ENCODE measurements around the gene RANGRF.

The RANGRF gene

DNA sequence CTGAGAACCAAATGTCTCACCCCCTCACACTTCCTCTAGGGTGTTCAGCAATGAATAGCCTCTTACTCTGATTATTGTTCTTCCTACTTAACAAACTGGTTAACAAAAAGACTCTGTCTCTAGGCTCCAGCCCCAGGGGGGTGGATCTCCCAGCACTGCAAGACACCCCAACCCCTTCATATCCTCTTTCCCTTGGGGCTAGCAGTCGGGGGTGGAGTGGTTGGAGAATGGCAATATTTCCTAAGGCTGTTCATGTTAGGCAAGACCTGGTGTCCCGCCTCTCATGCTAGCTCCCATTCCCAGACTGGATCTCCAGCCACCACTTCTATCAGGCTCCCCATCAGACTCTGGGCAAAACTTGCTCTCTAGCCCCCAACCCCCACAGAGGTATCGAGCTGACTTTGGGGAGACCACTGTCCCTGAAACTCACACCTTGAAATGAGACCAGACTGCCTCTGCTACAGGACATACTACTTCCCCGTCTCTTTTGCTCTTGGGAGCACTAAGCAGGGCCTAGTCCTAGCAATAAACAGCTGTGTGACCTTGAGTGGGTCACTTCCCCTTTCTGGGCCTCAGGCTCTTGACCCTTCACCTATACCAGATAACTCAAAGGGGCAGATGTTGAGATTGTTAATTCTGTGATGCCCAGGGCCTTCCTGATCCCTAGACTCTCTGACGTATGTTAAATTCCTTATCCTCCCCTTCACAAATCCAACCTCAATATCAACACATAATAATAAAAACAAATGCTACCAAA lies 4.3 kb downstream of the RANGRF start:
- TF ChIP-seq, protein P1, sequence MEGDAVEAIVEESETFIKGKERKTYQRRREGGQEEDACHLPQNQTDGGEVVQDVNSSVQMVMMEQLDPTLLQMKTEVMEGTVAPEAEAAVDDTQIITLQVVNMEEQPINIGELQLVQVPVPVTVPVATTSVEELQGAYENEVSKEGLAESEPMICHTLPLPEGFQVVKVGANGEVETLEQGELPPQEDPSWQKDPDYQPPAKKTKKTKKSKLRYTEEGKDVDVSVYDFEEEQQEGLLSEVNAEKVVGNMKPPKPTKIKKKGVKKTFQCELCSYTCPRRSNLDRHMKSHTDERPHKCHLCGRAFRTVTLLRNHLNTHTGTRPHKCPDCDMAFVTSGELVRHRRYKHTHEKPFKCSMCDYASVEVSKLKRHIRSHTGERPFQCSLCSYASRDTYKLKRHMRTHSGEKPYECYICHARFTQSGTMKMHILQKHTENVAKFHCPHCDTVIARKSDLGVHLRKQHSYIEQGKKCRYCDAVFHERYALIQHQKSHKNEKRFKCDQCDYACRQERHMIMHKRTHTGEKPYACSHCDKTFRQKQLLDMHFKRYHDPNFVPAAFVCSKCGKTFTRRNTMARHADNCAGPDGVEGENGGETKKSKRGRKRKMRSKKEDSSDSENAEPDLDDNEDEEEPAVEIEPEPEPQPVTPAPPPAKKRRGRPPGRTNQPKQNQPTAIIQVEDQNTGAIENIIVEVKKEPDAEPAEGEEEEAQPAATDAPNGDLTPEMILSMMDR (IDR thresholded peaks at IDR 0.05), result no peak

DNA sequence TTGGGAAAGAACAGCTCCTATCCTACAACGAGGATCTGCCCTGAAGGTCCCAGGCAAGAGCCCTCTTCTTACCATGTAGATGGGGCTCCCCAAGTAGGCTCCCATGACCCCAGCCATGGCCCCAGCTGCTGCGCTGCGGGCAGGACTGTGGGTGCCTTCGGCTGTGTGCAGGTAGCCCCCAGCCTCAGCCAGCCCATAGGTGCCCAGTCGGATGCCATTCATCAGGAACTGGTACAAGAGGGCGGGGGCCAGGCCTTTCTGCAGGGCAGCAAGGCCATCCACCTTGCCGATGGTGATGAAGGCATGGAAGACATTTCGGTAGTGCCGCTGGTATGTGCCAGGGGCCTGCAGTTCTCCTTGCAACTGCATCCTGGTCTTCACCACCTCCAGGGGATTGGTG lies 5.9 kb downstream of the RANGRF start:
- TF ChIP-seq, protein P1 (IDR thresholded peaks at IDR 0.05), result no peak

DNA sequence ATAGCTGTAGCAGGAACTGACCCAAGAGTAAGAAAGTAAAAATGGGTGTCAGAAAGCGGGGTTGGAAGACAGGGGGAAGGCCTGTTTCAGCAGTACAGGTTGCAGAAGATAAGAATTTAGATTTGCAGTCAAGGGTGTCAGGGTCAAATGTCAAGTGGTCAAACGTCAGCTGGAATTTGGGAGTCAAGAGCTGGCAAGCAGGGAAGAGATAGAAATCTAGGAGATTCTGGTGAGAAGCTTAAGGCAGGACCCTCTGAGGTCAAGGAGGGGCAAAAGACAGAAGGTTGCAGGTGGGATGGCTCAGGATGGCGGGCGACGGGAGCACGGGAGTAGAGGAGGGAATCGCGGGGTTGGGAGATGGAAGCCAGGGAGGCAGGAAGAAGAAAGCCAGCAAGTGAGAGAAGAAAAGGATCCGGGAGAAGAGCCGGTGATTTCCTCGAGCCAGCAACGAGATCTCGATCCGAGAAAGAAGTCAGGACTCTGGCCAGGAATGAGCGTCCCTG lies 6.4 kb downstream of the RANGRF start:
- TF ChIP-seq, protein P1 (IDR thresholded peaks at IDR 0.05), result no peak

DNA sequence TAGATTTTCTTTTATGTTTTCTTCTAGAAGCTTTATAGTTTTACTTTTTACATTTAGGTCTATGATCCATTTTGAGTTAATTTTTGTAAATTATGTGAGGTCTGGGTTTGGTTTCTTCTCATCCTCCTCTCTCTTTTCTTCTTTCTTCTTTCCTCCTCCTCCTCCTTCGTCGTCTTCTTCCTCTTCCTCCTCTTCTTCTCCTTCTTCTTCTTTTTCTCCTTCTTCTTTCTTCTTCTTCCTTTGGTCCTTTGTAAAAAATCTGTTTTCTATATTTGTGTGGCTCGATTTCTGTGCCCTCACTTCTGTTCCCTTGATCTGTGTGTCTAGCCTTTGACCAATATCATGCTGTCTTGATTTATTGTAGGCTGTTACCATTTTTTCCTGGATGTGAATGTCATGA lies 11.8 kb downstream of the RANGRF start:
- TF ChIP-seq, protein P1 (IDR thresholded peaks at IDR 0.05), result no peak

DNA sequence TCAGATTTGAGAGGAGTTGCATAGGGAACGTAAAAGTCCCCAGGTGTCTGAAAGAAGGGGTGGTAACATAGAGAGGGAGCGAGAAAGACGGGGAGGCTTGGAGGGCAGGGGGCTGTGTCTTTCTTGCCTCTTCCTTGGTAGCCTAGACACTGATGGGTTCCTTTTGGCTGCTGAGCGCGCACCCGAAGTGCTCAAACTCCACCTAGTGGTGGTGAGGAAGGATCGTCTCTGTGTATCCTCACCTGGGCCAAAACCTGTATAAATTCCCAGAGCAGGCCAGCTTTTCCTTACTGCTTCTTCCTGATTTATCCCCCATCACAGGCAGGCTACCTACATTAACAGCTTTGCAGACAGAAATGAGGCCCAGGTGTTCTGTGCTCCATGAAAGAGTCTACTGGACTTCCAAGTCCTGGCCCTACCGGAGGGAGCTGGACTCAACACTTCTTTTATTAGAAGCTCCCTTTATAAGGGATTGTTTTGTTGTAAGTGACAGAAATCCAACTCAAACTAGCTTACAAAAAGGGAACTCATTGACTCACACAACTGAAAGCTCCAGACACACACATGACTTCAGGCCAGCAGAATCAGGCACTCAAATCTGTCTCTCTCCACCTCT lies 12.3 kb downstream of the RANGRF start:
- TF ChIP-seq, protein P1 (IDR thresholded peaks at IDR 0.05), result peak; percentile 80

DNA sequence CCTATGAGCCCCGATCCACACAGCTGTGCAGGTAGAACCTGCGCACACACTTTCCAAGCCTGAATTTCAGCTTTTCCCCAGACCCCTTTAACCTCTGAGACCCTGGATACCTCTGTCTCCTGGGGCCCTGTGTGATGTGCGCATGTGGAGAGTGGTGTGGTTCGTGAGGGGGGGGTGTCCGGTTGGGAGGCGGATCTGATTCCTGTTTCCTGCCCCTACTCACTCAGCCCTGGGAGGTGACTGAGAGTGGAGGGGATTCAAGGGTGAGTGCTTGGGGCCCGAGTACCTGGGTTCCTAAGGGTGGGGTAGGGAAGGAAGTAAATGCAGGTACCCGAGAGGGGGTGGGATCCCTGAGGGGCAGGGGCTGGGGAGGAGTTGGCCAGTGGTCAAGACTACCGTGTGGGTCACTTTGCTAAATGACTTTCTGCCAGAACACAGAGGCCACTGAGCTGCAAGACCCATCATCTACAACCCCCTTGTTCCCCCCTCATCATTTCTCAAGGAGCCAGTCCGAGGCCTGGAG lies 22.2 kb downstream of the RANGRF start:
- TF ChIP-seq, protein P1 (IDR thresholded peaks at IDR 0.05), result no peak

DNA sequence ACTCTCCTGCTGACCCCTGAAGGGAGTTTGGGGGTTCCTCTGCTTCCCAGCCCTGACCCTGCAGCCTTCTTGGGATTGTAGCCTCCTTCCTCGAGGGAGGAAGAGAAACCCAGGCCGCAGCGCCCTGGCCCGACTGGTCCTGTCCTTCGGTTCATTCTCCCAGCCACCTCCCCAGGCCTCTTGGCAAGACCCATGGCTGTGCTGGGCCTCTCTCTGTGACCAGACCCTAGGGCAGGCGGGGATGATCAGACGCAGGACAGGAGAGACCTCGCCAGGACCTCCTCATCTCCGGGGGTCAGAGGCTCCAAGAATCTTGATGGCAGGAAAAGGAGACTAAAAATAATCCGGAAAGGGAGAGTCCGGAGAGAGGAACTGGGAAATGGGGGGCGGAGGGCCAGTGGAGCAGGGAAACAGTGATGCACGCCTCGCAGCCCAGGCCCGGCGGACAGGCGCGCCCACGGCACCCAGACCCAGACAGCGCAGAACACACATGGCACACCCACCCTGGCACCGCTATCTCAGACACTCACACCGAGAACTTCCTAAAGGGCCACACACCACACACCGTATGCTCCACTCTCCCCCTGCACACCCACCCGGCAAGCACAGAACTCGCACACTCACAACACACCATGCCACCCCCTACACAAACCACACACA lies 22.8 kb downstream of the RANGRF start:
- TF ChIP-seq, protein P1 (IDR thresholded peaks at IDR 0.05), result no peak

All from LNCAP (cell line).